GM18907 (cell line): Measurements from ENCODE around the gene MRTO4.
"Not testable (repeated sequence)": the region's sequence is repeated elsewhere in the genome, so short reads cannot be mapped to it uniquely, and the experiment has no call there.

ENCODE experiments used
- ATAC-seq: cut with Tn5 transposase; IDR thresholded peaks from one replicate; pipeline ENCODE4 v1.9.1; 2021; ENCODE audit warnings: mild to moderate bottlenecking, moderate library complexity; ENCODE audit not compliant: unreplicated experiment

Gene MRTO4

DNA sequence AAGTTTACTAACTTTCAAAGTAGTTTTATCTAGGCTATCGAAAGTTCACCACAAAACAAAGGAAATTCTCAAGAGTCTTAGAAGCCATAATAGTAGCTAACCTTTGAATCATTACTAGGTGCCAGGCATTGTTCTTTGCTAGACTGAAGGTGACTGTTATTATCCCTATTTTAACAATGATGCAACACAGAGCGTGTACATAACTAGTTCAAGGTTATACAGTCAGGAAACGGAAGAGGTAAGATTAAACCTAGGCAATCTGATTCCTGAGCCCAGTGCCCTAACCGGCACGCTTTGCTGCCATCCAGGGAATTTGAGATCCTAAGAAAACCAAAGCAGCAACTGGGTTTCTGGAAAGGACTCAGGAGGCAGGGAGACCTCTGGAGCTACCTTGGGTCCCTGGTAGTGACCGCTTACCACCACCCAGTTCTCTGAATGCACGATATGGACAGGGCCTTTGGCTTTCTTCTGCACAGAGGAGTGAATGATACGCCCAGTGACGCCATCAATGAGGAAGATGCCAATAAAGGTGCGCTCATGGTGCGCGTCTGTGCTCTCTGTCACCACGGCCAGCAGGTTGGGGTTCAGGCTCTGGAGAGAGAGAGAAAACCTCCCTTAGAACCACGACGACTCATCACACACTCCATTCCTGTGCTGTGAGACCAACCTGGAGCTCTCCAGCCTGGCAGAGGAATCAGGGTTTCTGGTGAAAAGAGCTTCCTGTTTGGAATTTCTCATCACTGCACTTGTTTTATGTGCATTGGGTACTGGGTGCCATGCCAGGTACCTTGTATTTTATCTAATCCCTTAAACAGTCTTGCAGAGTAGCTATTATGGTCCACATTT lies 28.4 kb upstream of the MRTO4 start:
- no peak for ATAC-seq

DNA sequence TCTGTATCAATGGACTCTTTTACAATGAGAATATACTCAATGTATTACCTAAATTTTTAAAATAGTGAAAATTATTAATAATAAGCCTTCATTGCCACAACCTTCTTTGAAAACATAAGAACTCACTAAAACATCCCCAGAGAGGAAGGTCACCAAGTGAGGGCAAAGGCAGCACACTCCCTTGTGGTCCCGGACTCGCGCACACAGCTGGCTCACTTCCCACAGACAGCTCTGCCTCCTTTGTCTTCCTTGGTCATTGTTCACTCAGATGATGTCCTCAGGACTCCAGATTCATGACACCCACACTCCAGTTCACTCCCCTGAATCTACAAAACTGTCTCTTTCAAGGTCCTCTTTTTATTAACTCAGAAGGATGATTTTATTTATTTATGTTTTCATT lies 22.4 kb upstream of the MRTO4 start:
- ATAC-seq = no peak

DNA sequence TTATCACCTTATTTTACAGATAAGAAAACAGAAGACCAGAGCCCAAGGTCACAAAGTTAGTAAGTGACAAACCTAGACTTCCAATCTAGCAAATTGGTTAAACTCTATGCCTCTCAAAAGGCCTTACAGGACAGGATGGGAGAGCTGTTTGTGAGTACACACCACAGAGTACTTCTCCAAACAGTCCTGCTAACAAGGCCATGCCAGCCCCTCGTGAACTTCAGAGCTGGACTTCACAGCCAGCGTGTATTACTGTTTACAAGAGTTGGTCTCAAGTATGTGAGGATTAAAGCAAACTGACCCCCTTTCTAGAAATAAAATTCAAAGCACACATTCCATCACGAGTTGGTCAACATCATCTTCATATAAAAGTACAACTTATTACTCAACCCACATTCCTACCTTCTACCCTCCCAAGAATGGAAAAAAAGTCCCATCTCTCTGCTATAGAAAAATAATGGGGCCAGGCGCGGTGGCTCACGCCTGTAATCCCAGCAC lies 21.7 kb upstream of the MRTO4 start:
- ATAC-seq = no peak

DNA sequence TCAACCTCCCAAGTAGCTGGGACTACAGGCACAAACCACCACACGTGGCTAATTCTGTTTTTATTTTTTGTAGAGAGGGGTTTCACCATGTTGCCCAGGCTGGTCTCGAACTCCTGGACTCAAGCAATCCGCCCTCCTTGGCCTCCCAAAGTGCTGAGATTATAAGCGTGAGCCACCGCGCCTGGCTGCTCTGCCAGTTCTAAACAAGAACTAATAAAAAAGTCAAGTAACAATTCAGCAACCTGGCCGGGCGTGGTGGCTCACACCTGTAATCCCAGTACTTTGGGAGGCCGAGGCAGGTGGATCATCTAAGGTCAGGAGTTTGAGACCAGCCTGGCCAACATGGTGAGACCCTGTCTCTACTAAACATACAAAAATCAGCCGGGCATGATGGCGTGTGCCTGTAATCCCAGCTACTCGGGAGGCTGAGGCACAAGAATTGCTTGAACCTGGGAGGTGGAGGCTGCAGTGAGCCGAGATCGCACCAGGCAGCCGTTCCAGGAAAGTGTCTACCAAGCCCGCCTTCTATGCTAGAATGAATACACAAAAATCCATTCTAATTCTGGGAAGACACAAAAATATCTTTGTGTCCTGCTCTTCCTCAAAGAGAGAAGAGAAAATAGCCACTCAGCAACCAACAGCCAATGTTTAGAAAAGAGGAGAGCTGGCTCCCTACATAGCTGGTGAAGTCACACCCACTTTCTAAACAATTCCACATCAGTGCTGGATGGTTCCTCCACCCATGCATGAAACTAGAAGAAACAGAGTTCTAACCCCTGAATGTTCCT lies 19.7 kb upstream of the MRTO4 start:
- not testable (repeated sequence) for ATAC-seq

DNA sequence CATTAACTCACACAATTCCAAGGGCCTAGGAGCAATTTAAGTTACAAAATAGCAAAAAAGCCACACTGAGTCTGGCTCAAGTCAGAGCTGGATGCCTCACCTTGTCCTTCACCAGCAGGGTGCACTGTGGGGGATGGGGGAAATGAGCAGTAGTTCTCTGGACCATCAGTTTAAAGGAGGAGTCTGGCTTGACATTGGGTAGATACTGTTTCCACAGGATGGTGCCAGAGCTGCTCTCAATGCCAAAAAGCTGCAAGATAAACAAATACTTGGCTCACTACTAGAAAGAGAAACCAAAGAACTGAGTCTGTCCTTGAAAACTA lies 19.1 kb upstream of the MRTO4 start:
- no peak for ATAC-seq

DNA sequence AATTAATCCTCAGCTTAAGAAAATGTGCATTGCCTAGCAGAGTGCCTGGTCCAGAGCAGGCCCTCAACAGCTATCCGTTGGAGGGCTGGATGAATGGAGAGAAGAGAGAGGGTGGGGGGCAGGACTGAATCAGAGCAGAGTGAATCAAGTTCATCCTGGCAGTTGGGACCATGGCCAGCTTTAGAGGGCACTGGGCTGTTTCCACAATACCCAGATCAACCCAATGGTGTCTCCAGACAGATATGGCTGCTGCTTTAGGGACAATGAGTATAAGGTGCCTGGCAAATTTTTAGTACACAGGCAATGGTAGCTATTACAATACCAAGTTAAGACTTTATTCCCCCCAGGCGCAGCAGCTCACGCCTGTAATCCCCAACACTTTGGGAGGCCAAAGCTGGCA lies 17.4 kb upstream of the MRTO4 start:
- ATAC-seq = no peak

DNA sequence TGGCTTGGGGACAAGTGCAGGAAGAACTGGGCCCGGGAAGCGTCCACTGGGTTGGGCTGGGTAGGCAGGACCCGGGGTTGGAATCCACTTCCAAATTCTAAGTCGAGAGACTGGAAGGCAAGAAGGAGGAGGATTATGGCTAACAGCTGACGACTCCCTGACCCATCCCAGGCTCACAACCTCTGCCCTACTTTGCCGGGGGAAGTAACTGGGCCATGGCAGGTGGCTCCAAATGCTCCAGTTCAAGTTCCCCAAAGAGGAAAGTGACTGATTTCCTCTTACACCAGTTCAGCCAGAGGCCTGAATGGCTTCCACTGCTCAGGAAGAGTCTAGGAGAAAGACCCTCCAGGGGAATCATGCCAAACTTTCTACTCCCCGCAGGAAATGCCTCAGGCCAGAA lies 11.7 kb upstream of the MRTO4 start:
- no peak for ATAC-seq

DNA sequence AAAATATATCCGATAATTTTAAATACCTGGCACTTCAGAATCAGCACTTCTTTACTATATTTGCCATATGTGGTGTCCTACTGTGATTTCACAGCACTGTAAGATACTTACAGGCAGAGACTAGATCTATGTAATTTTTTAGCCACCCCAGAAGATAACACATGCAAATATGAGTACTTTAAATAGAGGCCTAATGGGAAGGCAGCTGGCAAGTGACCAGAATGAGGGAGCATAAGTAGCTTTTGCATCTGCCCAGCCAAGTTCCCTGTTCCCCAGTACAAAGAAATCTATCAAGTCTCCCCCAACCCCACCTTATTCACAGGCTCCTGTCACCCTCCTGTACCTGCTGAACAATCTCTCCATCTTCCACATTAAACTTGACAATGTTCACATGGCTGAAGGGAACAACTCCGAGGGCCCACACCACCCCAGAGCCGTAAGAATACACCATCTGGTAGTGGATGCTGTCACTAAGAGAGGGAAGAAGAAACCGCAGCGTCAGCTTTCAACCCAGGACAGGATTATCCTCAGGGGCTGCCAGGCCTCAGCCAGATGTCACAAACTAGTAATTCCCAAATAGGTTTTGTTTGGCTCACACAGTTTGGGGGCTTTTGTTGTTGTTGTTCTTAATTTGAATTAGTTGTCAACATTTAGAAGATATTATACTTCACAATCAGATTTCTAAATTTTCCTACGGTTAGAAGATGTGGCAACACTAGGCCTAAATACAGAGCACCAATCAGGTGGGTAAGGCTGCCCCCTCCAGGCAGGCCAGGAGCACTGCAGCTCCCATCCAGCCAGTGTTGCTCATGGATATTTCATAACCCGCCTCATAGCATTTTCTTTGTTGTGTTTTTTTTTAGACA lies 10.7 kb upstream of the MRTO4 start:
- ATAC-seq = peak; percentile 46

DNA sequence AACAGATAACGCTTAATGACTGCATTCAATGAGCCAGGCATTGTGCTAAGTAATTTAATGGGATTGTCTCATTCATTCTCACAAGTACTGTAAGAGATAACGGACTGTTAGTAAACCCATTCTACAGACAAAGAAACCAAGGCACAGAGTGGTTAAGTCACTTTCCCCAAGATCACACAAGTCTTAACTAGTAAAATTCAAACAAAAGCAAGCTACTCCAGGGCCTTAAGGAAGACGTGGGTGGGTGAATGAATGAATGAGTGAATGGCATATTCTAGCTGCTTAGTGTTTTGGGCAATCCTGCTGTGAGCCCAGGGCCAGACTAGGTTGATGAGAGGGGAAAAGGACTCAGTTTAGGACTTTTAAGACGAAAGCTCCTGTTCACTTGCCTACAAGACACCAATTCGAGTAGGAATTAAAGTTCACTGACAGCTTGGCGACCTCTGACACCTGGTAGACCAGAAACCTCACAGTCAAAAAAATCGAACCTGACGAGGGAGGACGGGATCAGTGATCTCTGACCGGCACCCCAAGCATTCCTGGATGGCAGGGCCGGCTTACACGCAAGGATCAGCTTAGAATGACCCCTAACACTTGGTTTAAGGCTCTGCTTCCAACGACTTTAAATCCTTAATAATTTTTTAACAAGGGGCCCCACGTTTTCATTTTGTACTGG lies 838 bp upstream of the MRTO4 start:
- no peak for ATAC-seq

DNA sequence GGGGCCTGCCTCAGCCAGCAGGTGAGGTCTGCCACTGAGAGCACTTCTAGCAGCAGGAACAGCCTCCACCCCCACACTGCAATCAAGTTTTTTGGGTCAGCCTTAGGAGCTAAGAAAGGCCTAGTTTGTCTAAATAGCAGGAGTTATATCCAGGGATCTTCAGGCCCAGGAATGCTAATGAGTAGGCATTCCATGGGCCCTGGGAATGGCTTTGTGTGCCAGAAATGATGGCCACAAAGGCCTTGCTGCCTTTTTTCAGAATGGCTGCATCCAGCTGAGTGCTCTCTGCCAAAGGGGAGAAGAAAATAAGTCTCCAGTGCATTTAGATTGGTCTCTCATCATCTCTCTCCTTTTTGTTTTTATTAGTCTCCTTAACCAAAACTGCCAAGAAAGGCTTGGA lies 2.8 kb downstream of the MRTO4 start:
- no peak for ATAC-seq

DNA sequence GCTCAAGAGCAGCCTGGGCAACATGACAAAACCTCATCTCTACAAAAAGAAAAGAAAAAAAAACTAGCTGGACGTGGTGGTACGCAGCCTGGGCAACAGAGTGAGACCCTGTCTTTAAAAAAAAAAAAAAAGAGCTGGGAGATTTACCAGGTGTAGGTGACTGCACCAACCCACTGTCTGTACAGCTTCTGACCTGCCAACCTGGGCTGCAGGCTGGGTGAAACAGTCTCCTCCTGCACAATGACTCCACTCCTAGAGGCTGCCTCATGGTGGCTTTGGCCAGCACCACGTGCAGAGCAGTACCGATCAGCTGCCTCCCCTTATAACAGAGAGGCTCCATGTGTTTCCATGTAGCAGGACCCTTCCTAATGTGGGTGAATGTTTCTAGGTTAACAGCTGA lies 3.7 kb downstream of the MRTO4 start:
- ATAC-seq = no peak

DNA sequence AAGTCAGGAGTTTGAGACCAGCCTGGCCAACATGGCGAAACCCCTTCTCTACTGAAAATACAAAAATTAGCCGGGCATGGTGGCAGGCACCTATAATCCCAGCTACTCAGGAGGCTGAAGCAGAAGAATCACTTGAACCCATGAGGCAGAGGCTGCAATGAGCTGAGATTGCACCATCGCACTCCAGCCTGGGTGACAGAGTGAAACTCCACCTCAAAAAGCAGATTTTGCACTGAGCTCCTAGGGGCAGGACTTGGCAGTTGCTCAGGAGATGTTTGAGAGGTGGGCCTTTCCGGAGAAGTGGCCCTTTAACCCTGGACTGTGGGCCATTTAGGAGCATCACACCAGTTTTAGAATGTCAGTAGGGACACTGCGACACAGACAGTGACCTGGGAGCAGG lies 4.7 kb downstream of the MRTO4 start:
- not testable (repeated sequence) for ATAC-seq

DNA sequence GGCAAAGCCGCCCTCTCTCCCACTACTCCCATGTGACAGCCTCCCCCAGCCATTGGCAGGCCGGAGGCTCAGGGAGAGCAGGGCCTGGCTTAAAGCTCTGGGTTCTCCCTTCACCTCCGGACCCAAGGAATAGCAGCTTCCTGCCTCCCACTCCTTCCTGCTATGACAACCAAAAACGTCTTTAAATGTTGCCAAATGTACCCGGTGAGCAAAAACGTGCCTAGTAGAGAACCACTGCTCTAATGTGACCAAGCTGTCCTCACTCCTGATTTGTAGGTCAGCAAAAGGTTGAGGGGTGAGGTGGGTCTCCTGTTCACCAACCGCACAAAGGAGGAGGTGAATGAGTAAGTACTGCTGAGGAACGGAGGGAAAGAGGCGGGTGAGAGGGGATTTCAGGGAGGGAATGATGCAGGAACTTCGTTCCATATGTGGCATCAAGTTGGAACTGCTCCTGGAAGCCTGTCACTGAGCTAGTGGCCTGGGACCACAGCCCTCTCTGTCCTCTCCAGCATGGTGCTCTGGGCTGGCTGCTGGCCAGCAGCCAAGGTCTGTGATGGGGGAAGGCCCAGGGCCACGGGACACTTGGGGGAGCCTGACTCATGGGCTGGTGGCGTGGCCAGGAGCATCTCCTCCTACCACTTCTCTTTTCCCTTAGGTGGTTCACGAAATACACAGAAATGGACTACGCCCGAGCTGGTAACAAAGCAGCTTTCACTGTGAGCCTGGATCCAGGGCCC lies 5.7 kb downstream of the MRTO4 start:
- ATAC-seq = no peak

DNA sequence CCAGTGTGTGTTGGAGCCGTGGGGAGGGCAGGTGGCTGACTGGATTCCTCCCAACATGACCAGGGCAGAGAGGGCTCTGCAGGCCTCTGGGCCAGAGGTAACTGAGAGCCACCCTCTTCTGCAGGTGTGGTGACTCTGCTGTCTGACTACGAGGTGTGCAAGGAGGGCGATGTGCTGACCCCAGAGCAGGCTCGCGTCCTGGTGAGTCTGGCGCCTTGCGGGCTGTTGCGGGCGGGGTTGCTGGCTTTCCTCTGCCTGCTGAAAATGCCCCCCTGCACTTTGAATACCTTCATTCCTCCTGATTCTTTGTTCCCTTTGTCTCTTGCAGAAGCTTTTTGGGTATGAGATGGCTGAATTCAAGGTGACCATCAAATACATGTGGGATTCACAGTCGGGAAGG lies 6.7 kb downstream of the MRTO4 start:
- ATAC-seq = no peak

DNA sequence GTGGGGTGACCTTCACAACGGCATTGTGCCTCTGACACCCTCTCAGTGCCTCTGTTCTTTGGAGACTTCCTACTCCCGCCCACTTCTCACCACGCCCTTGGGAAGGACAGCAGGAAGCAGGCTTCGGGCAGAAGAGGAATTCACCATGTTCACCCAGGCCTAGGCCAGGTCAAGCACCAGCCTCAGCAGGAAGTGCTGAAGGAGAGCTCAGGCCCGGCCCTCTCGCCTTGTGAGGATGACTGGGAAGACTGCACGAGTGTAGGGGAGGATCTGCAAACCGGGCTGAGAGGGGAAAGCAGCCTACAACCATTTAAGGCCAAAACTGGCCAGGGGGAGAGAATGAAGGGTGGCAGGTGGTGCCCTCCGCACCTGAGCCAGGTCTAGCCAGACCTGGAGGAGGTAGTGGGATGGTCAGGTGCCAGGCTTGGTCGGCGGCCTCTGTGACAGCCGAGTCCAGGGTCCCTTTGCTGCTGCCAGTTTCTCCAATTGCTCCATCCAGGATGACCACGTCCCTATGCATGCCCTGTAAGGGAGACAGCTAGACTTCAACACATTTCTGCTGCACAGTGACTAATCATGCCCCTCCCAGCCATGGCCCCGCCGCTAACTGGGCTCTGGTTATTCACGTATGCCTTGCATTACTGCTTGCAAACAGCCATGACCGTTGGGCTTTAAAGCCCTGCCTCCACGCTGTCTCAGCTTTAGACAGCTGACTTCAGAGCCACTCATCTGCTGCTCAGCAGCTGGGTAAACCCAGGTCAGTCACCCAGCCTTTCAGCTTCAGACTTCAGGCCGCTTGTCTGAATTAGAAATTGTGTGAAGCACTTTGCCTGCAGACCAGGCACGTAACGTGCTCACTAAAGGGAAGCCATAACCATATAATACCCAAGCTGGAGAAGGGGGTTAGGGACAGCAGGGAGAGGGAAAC lies 8.9 kb downstream of the MRTO4 start:
- no peak for ATAC-seq

DNA sequence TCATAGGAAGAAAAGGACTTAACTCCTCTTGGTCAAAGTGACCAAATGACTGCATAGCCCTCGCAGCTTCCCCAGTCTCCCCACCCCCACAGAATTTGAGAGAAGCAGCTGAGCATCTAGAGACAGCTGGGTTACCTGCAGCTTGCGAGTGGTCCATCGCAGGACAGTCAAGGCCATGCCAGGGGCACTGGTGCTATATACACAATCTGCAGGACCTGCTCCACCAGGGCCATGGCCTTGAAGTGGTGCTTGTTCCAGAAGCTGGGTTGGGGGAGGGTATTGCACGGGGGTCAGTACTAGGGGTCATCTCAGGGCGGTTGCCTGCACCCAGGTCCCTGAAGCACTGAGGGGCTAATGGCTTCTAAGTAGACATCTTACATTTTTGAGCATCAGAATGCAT lies 10.4 kb downstream of the MRTO4 start:
- no peak for ATAC-seq

DNA sequence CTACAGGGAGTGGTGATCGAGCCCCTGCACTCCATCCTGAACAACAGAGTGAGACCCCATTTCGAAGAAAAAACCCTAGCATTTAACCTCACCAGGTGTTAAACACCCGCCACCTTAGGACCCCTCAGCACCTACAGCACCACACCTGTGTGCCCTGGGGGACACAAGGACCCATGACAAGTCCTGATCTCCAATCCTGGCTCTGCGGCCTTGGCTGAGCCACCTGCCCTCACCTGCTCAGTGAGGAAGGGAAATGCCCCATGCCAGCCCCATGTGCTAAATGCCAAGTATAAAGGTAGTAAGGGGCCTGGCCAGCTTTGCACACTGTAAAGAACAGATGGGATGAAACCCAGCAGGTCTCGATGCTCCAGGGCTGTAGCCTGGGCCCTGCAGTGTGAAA lies 11.1 kb downstream of the MRTO4 start:
- no peak for ATAC-seq

DNA sequence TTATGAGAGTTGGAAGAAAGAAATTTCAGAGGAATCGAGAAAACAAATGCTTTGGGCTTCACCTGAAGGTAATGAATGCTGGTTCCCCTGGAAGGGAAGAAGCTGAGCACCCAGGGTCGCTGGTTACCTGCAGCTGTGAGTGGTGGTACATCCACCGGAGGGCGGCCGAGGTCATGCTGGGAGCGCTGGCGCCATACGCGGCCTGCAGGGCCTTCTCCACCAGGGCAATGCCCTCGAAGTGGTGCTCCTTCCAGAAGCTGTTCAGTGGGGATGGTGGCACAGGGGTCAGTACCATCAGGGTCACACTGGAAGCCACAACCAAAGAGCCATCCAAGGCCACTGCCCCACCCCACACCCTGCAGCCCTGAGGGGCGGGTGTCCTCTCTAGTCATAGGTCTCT lies 16.8 kb downstream of the MRTO4 start:
- ATAC-seq = no peak
